ENCODE data around the gene CATSPER3. TPM values are rescaled to one million over a fixed set of nuclear protein-coding genes. Genes with fewer than 3 reads are reported as not detected.

CATSPER3 gene
- total and polyA plus RNA-seq, 2 of the 8 experiments (the other 6 are each of a cell fraction or from before 2014, with no cell fraction given) = 0.62 TPM; not detected in 1

DNA sequence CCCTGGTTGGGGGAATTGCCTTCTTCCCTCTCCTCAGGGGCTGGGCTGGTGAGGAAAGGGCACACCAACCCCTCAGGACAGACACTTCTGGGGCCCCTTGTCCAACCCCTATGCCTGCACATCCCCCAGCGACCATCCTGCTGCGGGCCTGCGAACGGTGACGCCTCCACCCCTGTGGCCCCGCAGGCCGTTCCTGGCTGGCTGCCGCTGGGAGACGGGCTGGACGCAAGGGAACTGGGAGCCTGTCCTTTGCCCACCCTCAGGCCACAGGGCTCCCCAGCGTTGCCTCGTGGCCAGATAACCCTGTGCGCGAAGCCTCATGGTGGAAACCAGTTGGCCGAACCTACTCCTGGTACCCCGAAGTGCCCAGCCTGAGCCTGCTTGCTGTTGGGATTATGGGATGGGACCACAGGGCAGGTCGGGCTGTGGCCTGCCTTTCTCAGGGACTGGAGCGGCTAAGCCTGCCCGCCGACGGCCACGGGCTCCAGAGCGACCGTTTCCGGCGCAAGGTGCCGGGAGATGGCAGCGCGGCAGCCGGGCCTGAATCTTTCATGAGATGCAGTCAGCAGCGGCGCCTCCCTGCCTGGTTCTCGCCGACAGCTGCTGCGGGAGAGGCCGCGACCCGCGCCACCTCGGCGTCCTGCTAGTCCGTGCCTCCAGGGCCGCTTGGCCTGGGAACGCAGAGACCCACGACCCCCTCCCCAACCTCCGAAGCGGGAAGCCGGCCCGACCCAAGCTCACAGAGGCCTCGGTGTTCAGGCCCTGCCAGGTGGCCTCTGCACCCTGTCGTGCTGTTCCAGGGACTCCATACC lies 72.8 kb downstream of the CATSPER3 start:
- 3% methylated on average over 41 of the region's 51 CpGs; no CpG with 5 or more reads in 1 of the 2 experiments for WGBS, 2 experiments (ENCODE audit: extremely low coverage in 1 of 2, insufficient coverage in 1 of 2, insufficient read length in 1 of 2, insufficient replicate concordance in 2 of 2, low coverage in 1 of 2, low lambda C conversion rate in 2 of 2, missing lambda C conversion rate in 1 of 2)
- Histone ChIP-seq H2BK20ac (ENCODE audit: low read length) (peak overlapping the region; percentile 72; the same call in 1 of the 2 replicates), H3K23ac (ENCODE audit: insufficient read length) (no peak overlapping the region), H3K4me3 (ENCODE audit: extremely low read depth in 1 of 4, insufficient read depth in 2 of 4, low read depth in 3 of 4, low read length in 4 of 4) (peak overlapping the region; percentile 0 to 58 (median 34); a peak in 7 of 8 replicates), H4K91ac (replicated peaks; ENCODE audit: insufficient read length, low read length) (peak overlapping the region; percentile 1), H4K20me1 (replicated peaks in 1 of 2; ENCODE audit: control insufficient read depth in 1 of 2, insufficient read depth in 2 of 2, low read length in 2 of 2) (peaks cover 25 to 37% of the 10 kb centered on the region in 2 experiments), H3K4ac (replicated peaks; ENCODE audit: insufficient read length, low read depth, low read length) (peak overlapping the region; percentile 79), H3K18ac (ENCODE audit: extremely low read depth, low read length) (peak overlapping the region; percentile 86), H2BK12ac (ENCODE audit: low read depth, low read length) (peak overlapping the region; percentile 95; the same call in 1 of the 2 replicates), H3K4me2 (ENCODE audit: insufficient read depth in 1 of 2, low read depth in 2 of 2, low read length in 2 of 2) (peak overlapping the region; percentile 63 to 77), H2BK5ac (ENCODE audit: low read depth, low read length) (peak overlapping the region; percentile 78; the same call in 1 of the 2 replicates), H3K27me3 (replicated peaks in 1 of 4; ENCODE audit: control insufficient read depth in 3 of 4, extremely low read depth in 1 of 4, insufficient read depth in 3 of 4, low read length in 3 of 4) (peaks cover 92 to 100% (median 97%) of the 10 kb centered on the region in 4 experiments), H4K5ac (ENCODE audit: insufficient read length, low read depth, low read length) (no peak overlapping the region), H3K9ac (replicated peaks in 1 of 4; ENCODE audit: extremely low read depth in 1 of 4, low read depth in 3 of 4, low read length in 3 of 4) (no peak overlapping the region), H2AK5ac (ENCODE audit: low read depth, low read length) (no peak overlapping the region), H2BK15ac (ENCODE audit: low read length) (peak overlapping the region; percentile 99; the same call in 1 of the 2 replicates), H2AFZ (ENCODE audit: low read length) (peak overlapping the region; percentile 88; the same call in 1 of the 2 replicates), H3K56ac (replicated peaks; ENCODE audit: insufficient read length, low read depth, low read length) (no peak overlapping the region), H3K9me3 (ENCODE audit: insufficient read depth in 2 of 2, low read depth in 1 of 2, low read length in 1 of 2) (no peaks in the 10 kb centered on the region), H3K36me3 (ENCODE audit: control insufficient read depth in 2 of 4, insufficient read depth in 4 of 4, low read length in 3 of 4) (0 out of 8 replicates have a peak, but pooled peaks cover 0 to 3% (median 0%) of the 10 kb centered on the region in 4 experiments), H4K8ac (ENCODE audit: extremely low read depth, insufficient read depth, low read length) (peak overlapping the region; percentile 63), H3K79me2 (ENCODE audit: control insufficient read depth in 1 of 2, insufficient read depth in 2 of 2, low read length in 2 of 2) (no peaks in the 10 kb centered on the region), H3K4me1 (replicated peaks in 1 of 4; ENCODE audit: control insufficient read depth in 3 of 4, insufficient read depth in 4 of 4, low read length in 3 of 4) (peaks cover 3 to 24% (median 14%) of the 10 kb centered on the region in 4 experiments; a peak in 6 of 7 replicates), H3K79me1 (ENCODE audit: low read depth, low read length) (0 out of 2 replicates have a peak, but pooled peaks cover 2% of the 10 kb centered on the region), H3K27ac (ENCODE audit: low read depth, low read length) (no peak overlapping the region), H2BK120ac (replicated peaks; ENCODE audit: low read depth, low read length) (no peak overlapping the region), H3K14ac (ENCODE audit: insufficient read length) (no peak overlapping the region), H3K23me2 (ENCODE audit: low read depth, low read length) (peaks cover 12% of the 10 kb centered on the region; the same call in 1 of the 2 replicates)
- POLR2A ChIA-PET (ENCODE audit: partially characterized antibody) = interaction anchor here (2.3 to 4.0 kb wide), 3 partner anchors 10 to 13 kb away, joined by 6 to 20 read pairs (median 11); no protein-coding TSS in a partner anchor
- DNase-seq (ENCODE audit: low read depth in 1 of 2, low spot score in 2 of 2) = peak in 1 of 2 experiments; percentile 83
- CTCF ChIA-PET (ENCODE audit: partially characterized antibody) = interaction anchor here (0.5 to 2.4 kb wide), 4 partner anchors 9 to 456 kb away, joined by 3 to 7 read pairs (median 4); no protein-coding TSS in a partner anchor
- no peak for FAIRE-seq
- TF ChIP-seq TAF1 (IDR thresholded peaks at IDR 0.05; ENCODE audit: low read depth, low read length) (no peak), HDAC2 (IDR thresholded peaks at IDR 0.05; ENCODE audit: borderline replicate concordance in 1 of 2, low read depth in 2 of 2, low read length in 2 of 2) (no peak), RBBP5 (IDR thresholded peaks at IDR 0.05; ENCODE audit: borderline replicate concordance, low read depth, low read length) (0 out of 2 replicates have a peak, but pooled peaks have one; percentile 43), E2F6 (IDR thresholded peaks at IDR 0.05) (peak; percentile 60), CHD1 (IDR thresholded peaks at IDR 0.05; ENCODE audit: low read depth, low read length) (no peak), RXRA (IDR thresholded peaks at IDR 0.05; ENCODE audit: insufficient read depth, low read depth, low read length) (no peak), CTBP2 (IDR thresholded peaks at IDR 0.05; ENCODE audit: borderline replicate concordance, insufficient read depth, insufficient read length, low read length) (peak; percentile 14), TBP (IDR thresholded peaks at IDR 0.05; ENCODE audit: low read depth, low read length) (0 out of 2 replicates have a peak, but pooled peaks have one; percentile 10), SAP30 (IDR thresholded peaks at IDR 0.05; ENCODE audit: insufficient read depth, insufficient replicate concordance, low read length) (no peak)
